Gastrocnemius medialis (tissue), 4 donors: ENCODE results near the gene PARD3.

Experiments used
- POLR2A ChIP-seq, 2 donors: fragments of 450-650 bp; IDR thresholded peaks; one replicate each; pipeline ENCODE4 v1.6.1; 2017; ENCODE audit warnings: antibody characterized with exemption in 2 of 2, mild to moderate bottlenecking in 2 of 2, moderate library complexity in 2 of 2
- TF ChIP-seq, protein P1 (sequence below), 5 experiments: fragments of 450-650 bp in 3 of 5; fragments of 200-600 bp in 2 of 5; sonication (generic) in 2 of 5; IDR thresholded peaks in 4 of 5; conservative IDR thresholded peaks in 1 of 5; 1 replicate in 4 of 5; 2 replicates in 1 of 5; pipeline ENCODE4 v1.5.1; 2016 to 2019; ENCODE audit warnings: antibody characterized with exemption in 5 of 5, mild to moderate bottlenecking in 3 of 5, moderate library complexity in 3 of 5

DNA sequence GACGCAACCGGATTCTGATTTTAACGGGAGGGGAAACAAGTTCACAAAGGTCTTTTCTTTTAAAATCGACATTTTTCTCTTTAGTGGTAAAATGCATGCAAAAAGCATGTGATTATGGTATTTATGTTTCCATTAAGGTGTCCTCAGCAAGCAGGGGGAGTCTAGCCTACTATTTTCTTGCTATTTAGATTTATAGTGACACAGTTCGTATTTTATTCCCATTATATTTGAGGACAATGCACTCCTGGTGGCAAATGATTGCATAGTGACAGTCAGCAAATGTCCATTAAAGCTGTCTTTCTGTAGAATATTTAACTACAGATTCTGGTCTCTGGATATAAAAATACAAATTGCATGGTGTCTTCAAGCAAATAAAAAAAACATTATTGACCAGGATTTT lies 554.2 kb downstream of the PARD3 start:
- no peak for TF ChIP-seq POLR2A (IDR thresholded peaks at IDR 0.05)
- TF ChIP-seq, protein P1, sequence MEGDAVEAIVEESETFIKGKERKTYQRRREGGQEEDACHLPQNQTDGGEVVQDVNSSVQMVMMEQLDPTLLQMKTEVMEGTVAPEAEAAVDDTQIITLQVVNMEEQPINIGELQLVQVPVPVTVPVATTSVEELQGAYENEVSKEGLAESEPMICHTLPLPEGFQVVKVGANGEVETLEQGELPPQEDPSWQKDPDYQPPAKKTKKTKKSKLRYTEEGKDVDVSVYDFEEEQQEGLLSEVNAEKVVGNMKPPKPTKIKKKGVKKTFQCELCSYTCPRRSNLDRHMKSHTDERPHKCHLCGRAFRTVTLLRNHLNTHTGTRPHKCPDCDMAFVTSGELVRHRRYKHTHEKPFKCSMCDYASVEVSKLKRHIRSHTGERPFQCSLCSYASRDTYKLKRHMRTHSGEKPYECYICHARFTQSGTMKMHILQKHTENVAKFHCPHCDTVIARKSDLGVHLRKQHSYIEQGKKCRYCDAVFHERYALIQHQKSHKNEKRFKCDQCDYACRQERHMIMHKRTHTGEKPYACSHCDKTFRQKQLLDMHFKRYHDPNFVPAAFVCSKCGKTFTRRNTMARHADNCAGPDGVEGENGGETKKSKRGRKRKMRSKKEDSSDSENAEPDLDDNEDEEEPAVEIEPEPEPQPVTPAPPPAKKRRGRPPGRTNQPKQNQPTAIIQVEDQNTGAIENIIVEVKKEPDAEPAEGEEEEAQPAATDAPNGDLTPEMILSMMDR (IDR thresholded peaks at IDR 0.05 in 4 of 5, conservative IDR thresholded peaks at IDR 0.05 in 1 of 5) = no peak
